CMK (cell line): ENCODE data around the gene DNMT3A.

Source experiments
- DNase-seq: peaks from one replicate; pipeline ENCODE4 v3.0.0-alpha.2; 2010; ENCODE audit warnings: low read depth

The DNMT3A gene

GRCh38 chr2:25304826-25305596 lies 36.7 kb downstream of the DNMT3A start:
- DNase-seq: no peak

DNA sequence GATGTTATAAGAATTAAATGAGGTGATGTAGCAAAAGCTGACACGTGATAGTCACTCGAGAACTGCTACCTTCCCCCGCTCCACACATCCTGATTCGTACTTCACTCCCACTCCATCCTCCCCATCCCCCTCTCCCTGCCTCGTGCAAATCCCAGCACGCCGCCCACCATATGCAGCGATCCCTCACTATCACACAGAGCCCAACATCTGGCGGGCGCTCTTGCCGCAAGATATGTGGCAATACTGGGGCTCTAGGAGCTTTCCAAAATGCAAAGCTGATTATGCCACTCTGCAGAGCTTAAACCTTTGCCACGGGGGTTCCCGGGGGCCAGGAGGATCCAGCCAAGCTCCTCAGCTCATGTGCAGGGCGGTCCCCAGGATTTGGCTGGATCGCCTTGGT lies 37.4 kb downstream of the DNMT3A start:
- no peak for DNase-seq

GRCh38 chr2:25303633-25304236 lies 38.0 kb downstream of the DNMT3A start:
- no peak for DNase-seq

DNA sequence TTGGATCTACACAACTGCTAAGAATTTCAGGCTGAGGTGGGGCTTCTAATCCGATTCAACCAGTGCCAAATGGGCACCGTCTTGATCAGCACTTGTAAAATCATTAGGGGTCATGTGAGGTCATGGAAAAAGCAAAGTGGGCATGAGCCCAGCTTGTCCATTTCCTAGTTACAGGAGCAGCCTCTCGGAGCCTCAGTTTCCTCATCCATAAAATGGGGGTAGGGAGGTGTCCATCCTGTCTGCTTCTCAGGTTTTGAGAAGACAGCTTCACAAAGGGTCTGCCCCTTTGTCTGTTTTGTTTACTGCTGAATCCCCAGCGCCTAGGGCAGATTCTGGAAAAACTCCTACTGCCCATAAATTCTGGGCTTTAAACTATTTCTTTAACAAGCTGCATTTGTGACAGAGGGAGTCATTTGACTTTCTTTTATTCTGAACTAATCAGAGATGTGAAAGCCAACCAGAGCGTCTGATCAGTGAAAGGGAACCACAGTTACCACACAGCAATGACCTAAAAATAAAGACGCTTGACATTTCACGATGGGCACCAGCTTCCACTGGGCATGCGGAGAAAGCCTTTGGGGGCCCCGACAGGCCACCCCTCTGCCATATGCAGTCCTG lies 38.9 kb downstream of the DNMT3A start:
- no peak for DNase-seq

- no peak for DNase-seq
Measured at GRCh38 chr2:25301453-25302352, 40.0 kb downstream of the DNMT3A start.

DNA sequence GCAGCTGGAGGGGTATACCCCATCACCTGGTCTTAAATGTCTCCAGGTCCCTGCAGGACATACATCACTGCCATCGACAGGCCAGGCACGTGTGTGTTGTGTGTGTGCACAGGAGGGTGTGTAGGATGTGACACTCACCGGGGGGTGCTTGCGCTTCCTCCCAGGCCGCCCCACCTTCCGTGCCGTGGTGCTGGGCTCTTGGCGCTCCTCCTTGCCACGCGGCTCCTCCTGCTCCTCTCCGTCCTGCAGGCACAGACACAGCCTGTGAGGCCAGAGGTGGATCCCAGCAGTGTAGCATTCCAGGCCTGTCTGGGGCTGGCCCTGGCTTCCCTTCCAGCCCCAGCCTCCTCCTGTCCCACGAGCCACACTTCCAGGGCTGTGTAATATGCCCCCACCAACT lies 41.7 kb downstream of the DNMT3A start:
- no peak for DNase-seq

DNA sequence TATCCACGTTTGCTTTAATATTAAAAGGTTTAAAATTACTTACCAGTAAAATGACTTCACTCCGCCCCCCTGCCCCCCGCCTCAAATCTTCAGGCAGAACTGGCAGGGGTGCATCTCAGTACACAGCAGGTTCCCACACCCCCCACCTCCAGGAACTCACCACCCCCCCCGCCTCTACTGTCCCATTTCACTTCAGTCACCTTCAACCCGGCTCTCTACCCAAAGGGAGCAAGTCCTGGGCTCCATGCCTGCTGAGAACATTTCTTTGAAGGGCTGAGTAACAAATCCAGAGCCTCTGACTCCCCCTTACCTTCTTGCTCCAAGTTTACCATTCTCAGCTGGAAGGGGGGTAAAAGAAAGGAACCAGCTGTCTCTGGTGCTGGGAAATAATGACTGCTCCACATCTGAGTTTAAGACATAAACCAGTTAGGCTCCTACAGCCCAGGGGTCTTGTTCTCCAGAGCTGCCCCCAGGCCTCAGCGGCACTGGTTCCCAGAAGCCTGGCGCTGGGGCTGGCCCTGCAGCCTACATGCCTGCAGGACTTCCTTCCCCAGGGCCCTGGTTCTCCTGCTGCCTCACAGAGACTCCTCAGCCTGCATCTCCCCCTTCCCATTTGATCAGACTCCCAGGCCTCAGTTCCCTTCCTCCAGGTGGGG lies 42.8 kb downstream of the DNMT3A start:
- DNase-seq: no peak

GRCh38 chr2:25297738-25298137 lies 44.0 kb downstream of the DNMT3A start:
- DNase-seq: no peak

DNA sequence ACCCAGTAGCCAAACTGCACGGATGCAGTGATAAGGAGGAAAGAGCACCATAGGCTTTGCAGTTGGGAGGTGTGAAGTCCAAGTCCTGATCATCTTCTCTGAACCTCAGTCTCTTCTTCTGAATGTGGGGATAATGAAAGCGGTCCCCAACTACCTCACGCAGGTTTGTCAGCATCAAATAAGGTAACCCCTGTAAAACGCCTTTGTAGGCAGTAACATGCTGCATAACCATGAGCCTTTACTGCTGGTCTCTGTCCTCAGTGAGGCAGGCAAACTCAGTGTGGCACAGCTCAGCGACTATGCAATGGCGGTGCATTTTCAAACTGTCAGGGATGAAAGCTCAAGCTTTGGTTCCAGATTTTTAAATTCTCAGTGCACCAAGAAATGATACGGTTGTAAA lies 46.1 kb downstream of the DNMT3A start:
- DNase-seq: no peak

- peak; percentile 75 for DNase-seq
Measured at GRCh38 chr2:25294573-25295462, 46.9 kb downstream of the DNMT3A start.

DNA sequence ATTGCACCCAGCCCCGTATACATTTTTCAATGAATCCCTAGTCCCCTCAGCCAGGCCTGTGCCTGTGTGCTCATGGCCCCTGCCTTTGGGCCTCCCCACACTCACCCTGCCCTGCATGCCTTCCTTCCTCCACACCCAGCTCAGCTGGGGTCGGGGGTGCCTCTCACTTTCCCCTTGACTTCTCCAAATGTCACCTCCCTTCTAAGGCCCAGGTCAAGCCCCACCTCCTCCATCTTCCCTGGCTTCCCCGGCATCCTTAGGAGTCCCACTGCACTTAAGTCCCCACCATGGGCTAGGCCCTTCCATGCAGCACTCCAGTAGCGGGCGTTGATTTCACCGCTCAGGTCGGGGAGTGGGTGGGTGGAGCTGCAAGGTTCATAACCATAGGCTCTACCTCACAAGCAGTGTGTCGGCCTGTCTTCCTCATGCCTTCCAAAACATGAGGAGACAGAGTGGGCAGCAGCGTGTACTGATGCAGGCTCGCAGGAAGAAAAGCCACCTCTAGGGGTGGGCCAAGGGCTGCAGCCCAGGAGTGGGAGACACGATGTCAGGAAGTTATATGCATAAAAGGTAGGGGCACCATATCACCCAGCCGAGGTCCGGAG lies 47.7 kb downstream of the DNMT3A start:
- no peak for DNase-seq

- no peak for DNase-seq
Measured at GRCh38 chr2:25293145-25293544, 48.6 kb downstream of the DNMT3A start.

DNA sequence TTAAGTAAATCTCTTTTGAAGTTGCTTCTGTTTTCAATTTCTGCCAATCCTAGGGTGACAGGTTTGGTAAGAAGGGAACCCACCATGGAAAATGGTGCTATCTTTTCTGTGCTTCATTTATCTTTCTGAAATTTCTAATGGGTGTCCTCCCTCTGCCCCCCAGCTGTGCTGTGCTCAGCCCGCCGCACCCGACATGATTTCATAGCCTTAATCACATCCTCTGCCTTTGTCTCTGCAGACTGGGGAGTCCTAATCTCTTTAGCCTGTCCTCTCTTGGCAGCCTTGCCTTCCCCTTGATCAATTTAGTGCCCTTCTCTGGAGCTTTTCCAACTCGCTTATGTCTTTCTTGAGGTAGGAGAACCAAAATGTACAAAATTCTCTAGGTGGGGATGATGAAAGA lies 49.3 kb downstream of the DNMT3A start:
- no peak for DNase-seq

DNA sequence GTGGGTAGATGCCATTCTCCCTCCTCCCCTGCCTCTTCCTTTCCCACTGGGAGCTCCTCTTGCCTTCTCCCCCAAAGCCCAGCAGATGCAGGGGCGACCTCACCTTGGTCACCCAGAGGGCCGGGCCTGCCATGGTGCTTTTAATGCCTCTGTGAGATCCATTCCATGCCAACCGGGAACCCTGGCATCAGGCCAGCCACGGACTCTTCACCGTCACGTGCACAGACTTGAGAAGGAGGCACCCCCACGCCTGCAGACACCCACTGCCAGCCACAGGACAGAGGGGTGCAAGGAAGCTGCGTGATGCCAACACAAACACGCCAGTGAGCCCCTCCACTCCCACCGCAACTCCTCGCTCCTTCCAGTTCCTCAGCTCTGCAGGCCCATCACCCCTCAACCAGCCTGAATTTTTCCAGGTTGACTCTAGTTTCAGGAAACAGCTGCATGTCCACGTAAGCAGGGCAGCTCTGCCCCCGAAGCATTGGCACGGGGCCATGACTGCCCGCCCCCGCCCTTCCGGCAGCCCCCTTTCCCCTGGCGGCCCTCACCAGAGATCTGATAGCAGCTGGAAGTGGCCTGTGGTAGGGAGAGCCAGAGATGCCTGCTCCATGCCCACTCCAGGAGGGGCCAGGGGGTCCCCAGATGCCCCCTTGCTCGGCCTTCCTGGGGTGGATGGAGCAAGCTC lies 50.8 kb downstream of the DNMT3A start:
- peak; percentile 71 for DNase-seq

DNA sequence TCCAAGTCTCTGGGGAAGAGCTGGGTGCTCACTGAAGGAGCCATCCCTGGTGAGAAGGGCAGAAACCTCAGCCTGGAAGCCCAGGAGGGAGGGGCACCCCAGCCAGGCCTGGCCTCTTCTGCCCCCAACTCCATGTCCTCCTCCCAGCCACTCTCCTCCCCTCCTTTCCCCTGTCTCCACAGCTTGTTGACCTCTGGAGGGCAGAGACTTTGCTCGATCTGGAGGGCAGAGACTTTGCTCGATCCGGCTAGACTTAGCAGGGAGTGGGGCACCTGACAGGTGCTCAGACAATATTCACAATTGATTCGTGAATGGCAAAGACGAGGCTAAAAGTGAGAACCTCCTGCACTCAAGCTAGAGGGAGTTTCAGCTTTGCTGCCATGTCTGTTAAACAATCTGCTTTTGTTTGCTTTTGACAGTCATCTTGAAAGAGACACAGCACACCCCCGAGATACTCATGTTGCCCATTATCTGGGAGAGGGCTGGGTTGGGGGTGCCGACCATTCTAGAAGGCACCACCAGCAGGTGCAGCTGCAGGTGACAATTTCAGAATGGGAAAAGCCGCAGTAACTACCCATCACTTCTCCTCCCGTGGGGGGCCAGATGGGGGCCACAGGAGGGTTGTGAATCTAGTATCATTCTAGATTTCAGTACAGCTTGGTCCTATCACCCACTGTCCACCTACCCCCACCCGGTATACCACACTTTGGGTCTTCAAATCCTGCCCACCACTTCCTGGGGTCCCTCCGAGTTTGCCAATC lies 54.8 kb downstream of the DNMT3A start:
- no peak for DNase-seq

GRCh38 chr2:25286025-25286400 lies 55.7 kb downstream of the DNMT3A start:
- DNase-seq: peak; percentile 68

- DNase-seq: no peak
Measured at GRCh38 chr2:25285265-25286024, 56.3 kb downstream of the DNMT3A start.

GRCh38 chr2:25284756-25285155 lies 57.0 kb downstream of the DNMT3A start:
- DNase-seq: no peak
